A673 (cell line): ENCODE data around the gene REELD1. TPM values are rescaled to one million over a fixed set of nuclear protein-coding genes. Genes with fewer than 3 reads are reported as not detected.
A peak's percentile ranks its signal among the peaks of the same experiment; 100 is the strongest.

Source experiments
- BruUV-seq: library from RNA; stranded (reverse); fragments of 400-500 nt; replicated peaks from 2 replicates; lab custom pipeline; 2021; lab: Mats Ljungman, UMichigan
- CTCF ChIA-PET: fragments of 300-600 bp; sonication (Branson Sonifier 250); formaldehyde crosslinking; loops from one replicate; lab custom pipeline; 2022; ENCODE audit warnings: antibody characterized with exemption; lab: Charles Lee
- POLR2A ChIA-PET: fragments of 300-600 bp; sonication (Branson Sonifier 250); formaldehyde crosslinking; loops from one replicate; lab custom pipeline; 2022; ENCODE audit warnings: antibody characterized with exemption; ENCODE audit not compliant: low non-redundant PET; lab: Charles Lee
- DNase-seq: peaks from one replicate; pipeline ENCODE4 v3.0.0-alpha.2; 2015; ENCODE audit warnings: low spot score
- H3K27ac ChIP-seq: fragments of 200-600 bp; sonication (generic); 2 replicates; pipeline ENCODE4 v1.5.1; 2016; ENCODE audit warnings: mixed run types, low read depth, mild to moderate bottlenecking, mixed read lengths, antibody characterized with exemption, low read length; ENCODE audit not compliant: poor library complexity, severe bottlenecking
- H3K27me3 ChIP-seq: fragments of 200-600 bp; sonication (generic); replicated peaks from 2 replicates; pipeline ENCODE4 v1.6.1; 2017; ENCODE audit warnings: mixed run types, low read depth, mild to moderate bottlenecking, mixed read lengths, antibody characterized with exemption, low read length; ENCODE audit not compliant: insufficient read depth, poor library complexity
- H3K36me3 ChIP-seq: fragments of 200-600 bp; sonication (generic); 2 replicates; pipeline ENCODE4 v1.6.1; 2016; ENCODE audit warnings: mixed run types, mild to moderate bottlenecking, mixed read lengths, antibody characterized with exemption, low read length; ENCODE audit not compliant: insufficient read depth, poor library complexity, severe bottlenecking
- H3K4me1 ChIP-seq: fragments of 200-600 bp; sonication (generic); 2 replicates; pipeline ENCODE4 v1.6.1; 2017; ENCODE audit warnings: mixed run types, mild to moderate bottlenecking, mixed read lengths, antibody characterized with exemption, low read length; ENCODE audit not compliant: insufficient read depth, poor library complexity, severe bottlenecking
- H3K4me3 ChIP-seq: fragments of 200-600 bp; sonication (generic); 2 replicates; pipeline ENCODE4 v1.5.1; 2016; ENCODE audit warnings: low read depth, mixed run types, mild to moderate bottlenecking, mixed read lengths, low read length; ENCODE audit not compliant: poor library complexity, severe bottlenecking
- H3K9me3 ChIP-seq: fragments of 200-600 bp; sonication (generic); 2 replicates; pipeline ENCODE4 v1.6.1; 2016; ENCODE audit warnings: mixed run types, low read depth, mild to moderate bottlenecking, mixed read lengths, antibody characterized with exemption, low read length; ENCODE audit not compliant: poor library complexity, severe bottlenecking
- CTCF ChIP-seq: fragments of 300-800, 200-600 bp; sonication (generic); conservative IDR thresholded peaks from 2 replicates; pipeline ENCODE4 v1.5.1; 2017; ENCODE audit warnings: low read depth, mild to moderate bottlenecking, antibody characterized with exemption, low read length, moderate library complexity, mixed read lengths
- EZH2 ChIP-seq: fragments of 200-600 bp; sonication (generic); IDR thresholded peaks from 2 replicates; pipeline ENCODE4 v1.6.1; 2017; ENCODE audit warnings: borderline replicate concordance, low read depth, mild to moderate bottlenecking, mixed read lengths, antibody characterized with exemption, low read length; ENCODE audit not compliant: poor library complexity, severe bottlenecking
- intact Hi-C: fragments of 100-400 bp; cut with micrococcal nuclease; formaldehyde crosslinking; loops from one replicate; pipeline ENCODE4 v1.10.0; 2022; ENCODE audit not compliant: unreplicated experiment
- total RNA-seq: library from RNA; stranded (reverse); gene quantifications from 2 replicates; pipeline ENCODE4 v1.2.3, GENCODE V29; 2021

Gene REELD1
- total RNA-seq, 1 experiment from 2014 or later, result not detected

DNA sequence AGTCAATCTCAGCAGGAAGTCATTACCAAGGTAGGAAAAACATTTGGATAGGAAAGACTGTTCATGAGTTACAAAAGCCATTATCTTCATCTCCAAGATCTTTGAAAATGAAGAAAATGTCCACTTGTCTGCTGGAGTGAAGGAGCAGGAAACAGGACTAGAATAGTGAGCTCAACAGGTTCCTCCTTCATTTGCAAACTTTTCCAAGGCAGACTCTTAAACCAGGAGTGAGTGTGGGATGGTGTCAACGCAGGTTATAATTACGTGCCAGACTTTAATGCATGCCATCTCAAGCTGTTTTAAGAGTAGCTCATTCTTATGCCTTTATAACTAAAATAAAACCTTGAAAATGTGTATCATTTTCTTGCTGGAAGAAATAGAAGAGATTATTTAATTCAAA, 3.4 kb upstream of the REELD1 start:
- intact Hi-C loops, result no loop called here
- H3K36me3 ChIP-seq, result no peaks in the 10 kb centered on the region
- TF ChIP-seq EZH2 (no peak), CTCF (no peak)
- H3K9me3 ChIP-seq, result no peaks in the 10 kb centered on the region
- H3K4me1 ChIP-seq, result no peaks in the 10 kb centered on the region
- BruUV-seq, result no TSS peak
- DNase-seq, result no peak
- POLR2A ChIA-PET, result no interaction called here
- CTCF ChIA-PET, result no interaction called here
- H3K4me3 ChIP-seq, result no peak overlapping the region
- H3K27me3 ChIP-seq, result no peaks in the 10 kb centered on the region
- no peak overlapping the region for H3K27ac ChIP-seq

DNA sequence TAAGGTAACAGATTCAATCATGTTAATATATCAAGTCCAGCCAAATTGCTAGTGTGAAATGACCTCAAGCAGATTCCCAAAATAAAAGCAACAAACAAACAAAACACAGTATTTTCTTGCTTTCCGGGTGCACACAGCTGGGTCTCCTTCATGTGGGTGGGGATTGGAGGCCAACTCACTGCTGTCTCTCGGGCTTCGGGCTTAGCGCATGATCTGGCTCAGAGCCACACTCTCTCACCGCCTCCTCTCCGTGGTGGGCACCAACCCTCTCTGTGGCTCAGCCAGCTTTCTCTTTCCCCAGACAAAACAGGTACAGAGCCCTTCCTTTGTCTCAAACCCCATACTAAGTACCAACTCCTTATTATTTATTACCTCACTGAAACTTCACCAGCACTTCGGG, 2.9 kb upstream of the REELD1 start:
- Histone ChIP-seq H3K36me3 (no peaks in the 10 kb centered on the region), H3K9me3 (no peaks in the 10 kb centered on the region), H3K27me3 (no peaks in the 10 kb centered on the region), H3K4me1 (no peaks in the 10 kb centered on the region), H3K27ac (no peak overlapping the region), H3K4me3 (no peak overlapping the region)
- ChIA-PET CTCF (no interaction called here), POLR2A (no interaction called here)
- DNase-seq, result peak; percentile 18
- TF ChIP-seq CTCF (no peak), EZH2 (no peak)
- no TSS peak for BruUV-seq
- intact Hi-C loops, result no loop called here

GRCh38 chr4:146212781-146213180, 1.6 kb upstream of the REELD1 start:
- no peak for TF ChIP-seq CTCF
- TF ChIP-seq EZH2, result no peak
- Histone ChIP-seq H3K36me3 (no peaks in the 10 kb centered on the region), H3K27me3 (no peaks in the 10 kb centered on the region), H3K4me3 (no peak overlapping the region), H3K4me1 (no peaks in the 10 kb centered on the region), H3K27ac (no peak overlapping the region), H3K9me3 (no peaks in the 10 kb centered on the region)
- no TSS peak for BruUV-seq
- ChIA-PET CTCF (no interaction called here), POLR2A (no interaction called here)
- intact Hi-C loops, result no loop called here
- DNase-seq, result no peak
